ENCODE data around the gene SIRT1. TPM values are rescaled to one million over a fixed set of nuclear protein-coding genes. Genes with fewer than 3 reads are reported as not detected.
"Not testable (repeated sequence)": the region's sequence is repeated elsewhere in the genome, so short reads cannot be mapped to it uniquely, and the experiment has no call there.

Gene SIRT1
- 10 to 100 TPM; 20.7 to 23.4 TPM for total RNA-seq

DNA sequence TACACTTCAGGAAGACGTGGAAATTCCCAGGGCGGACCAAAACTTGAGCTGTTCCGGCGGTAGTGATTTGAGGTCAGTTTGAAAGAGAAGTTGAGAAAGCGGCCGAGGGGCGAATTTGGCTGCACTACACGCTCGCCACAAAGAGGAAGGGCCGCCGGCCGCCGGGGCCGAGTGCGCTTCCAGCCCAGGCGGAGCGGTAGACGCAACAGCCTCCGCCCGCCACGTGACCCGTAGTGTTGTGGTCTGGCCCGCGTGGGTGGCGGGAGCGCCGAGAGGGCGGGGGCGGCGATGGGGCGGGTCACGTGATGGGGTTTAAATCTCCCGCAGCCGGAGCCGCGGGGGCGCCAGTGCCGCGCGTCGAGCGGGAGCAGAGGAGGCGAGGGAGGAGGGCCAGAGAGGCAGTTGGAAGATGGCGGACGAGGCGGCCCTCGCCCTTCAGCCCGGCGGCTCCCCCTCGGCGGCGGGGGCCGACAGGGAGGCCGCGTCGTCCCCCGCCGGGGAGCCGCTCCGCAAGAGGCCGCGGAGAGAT, at the start of gene SIRT1:
Gene SIRT1 (plus strand): TSS at position 344 of the 529 bp plus-strand sequence. CDS start 66 bp downstream, at position 410.
- Mint-ChIP-seq H3K27ac (peak within 1 kb of the TSS; percentile 91), H3K36me3 (peaks cover 22% of the 10 kb centered on the region), H3K27me3 (no peaks in the 10 kb centered on the region), H3K4me1 (peaks cover 30% of the 10 kb centered on the region), H3K9me3 (ENCODE audit: low read depth) (no peaks in the 10 kb centered on the region), H3K4me3 (peak within 1 kb of the TSS; percentile 94)
- peak; percentile 82 for ATAC-seq
- DNase-seq: peak; percentile 93
- CTCF ChIA-PET: interaction anchor here (1.0 to 4.3 kb wide), 5 partner anchors 8 to 272 kb away, joined by 3 to 31 read pairs (median 5); no protein-coding TSS in a partner anchor

DNA sequence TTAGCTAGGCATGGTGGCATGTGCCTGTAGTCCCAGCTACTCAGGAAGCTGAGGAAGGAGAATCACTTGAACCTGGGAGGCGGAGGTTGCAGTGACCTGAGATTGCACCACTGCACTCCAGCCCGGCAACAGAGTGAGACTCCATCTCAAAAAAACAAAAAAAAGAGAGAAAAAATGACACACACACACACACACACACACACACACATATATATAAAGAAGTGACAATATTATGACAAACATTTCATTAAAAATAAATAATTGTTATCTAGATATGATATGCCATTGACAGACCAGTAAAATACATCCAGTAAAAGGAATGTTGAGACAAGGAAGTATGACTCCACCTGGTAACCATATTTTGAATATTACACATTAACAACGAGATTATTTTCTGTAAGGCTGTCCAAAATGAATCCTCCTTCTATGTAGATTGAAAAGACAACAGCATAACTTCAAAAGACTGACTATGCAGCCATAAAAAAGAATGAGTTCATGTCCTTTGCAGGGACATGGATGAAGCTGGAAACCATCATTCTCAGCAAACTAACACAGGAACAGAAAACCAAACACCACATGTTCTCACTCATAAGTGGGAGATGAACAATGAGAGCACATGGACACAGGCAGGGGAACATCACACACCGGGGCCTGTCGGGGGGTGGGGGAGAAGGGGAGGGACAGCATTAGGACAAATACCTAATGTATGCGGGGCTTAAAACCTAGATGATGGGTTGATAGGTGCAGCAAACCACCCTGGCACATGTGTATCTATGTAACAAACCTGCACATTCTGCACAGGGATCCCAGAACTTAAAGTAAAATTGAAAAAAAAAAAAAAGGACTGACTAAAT, 48.7 kb upstream of the SIRT1 start:
- H3K36me3 Mint-ChIP-seq; ATAC-seq; H3K9me3 Mint-ChIP-seq (ENCODE audit: low read depth); DNase-seq; H3K27me3 Mint-ChIP-seq: not testable (repeated sequence)
- peaks cover 20% of the 10 kb centered on the region for H3K4me1 Mint-ChIP-seq
- CTCF ChIA-PET: interaction anchor here (2.0 to 2.6 kb wide), 2 partner anchors 19 to 47 kb away, joined by 4 to 9 read pairs; no protein-coding TSS in a partner anchor
- peak overlapping the region; percentile 65 for H3K4me3 Mint-ChIP-seq
- peak overlapping the region; percentile 58 for H3K27ac Mint-ChIP-seq

DNA sequence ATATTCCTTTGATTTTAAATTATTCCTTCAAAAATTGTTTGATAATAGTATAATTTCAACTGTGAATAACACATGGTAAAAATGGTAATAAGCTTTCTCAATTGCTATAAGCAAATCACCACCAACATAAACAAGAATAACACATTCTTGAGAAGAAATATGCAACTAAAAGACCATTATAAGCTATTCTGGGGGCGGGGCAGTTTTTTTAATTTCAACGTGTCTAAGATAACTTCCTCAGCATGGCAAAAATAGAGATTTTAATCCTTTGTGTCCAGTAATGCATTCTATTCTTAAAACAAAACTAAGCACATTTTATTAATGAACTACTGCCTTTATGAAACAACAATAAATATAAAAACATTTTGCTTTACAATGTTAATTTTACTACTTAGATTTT, 48.0 kb upstream of the SIRT1 start:
- Mint-ChIP-seq H3K4me1 (peaks cover 20% of the 10 kb centered on the region), H3K9me3 (ENCODE audit: low read depth) (no peaks in the 10 kb centered on the region), H3K36me3 (peaks cover 5% of the 10 kb centered on the region), H3K27ac (no peak overlapping the region), H3K4me3 (no peak overlapping the region), H3K27me3 (no peaks in the 10 kb centered on the region)
- ATAC-seq (no peak), DNase-seq (no peak)
- CTCF ChIA-PET: interaction anchor here (2.5 to 2.6 kb wide), 2 partner anchors 18 to 48 kb away, joined by 8 to 9 read pairs; no protein-coding TSS in a partner anchor

DNA sequence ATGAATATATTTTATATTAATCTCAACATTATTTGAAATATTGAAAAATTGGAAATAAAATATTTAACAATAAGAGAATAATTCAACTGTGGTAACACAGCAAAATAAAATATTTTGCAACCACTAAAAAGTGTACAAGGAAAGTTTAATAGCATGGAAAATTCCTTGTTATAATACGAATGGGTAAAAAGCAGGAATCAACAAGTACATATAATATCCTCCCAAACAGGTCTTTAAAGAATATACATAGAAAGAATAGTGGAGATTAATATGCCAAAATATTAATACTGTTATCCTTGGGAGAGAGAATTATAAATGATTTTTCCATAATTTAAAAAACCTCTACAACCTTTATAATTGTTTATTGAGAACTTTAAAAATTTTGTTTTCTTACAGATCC, 47.5 kb upstream of the SIRT1 start:
- Mint-ChIP-seq H3K9me3 (ENCODE audit: low read depth) (no peaks in the 10 kb centered on the region), H3K4me1 (peaks cover 17% of the 10 kb centered on the region), H3K27me3 (no peaks in the 10 kb centered on the region), H3K36me3 (peaks cover 7% of the 10 kb centered on the region), H3K27ac (no peak overlapping the region), H3K4me3 (no peak overlapping the region)
- DNase-seq (no peak), ATAC-seq (no peak)
- CTCF ChIA-PET: interaction anchor here (1.2 to 2.6 kb wide), 4 partner anchors 13 to 48 kb away, joined by 3 to 9 read pairs (median 6); no protein-coding TSS in a partner anchor

DNA sequence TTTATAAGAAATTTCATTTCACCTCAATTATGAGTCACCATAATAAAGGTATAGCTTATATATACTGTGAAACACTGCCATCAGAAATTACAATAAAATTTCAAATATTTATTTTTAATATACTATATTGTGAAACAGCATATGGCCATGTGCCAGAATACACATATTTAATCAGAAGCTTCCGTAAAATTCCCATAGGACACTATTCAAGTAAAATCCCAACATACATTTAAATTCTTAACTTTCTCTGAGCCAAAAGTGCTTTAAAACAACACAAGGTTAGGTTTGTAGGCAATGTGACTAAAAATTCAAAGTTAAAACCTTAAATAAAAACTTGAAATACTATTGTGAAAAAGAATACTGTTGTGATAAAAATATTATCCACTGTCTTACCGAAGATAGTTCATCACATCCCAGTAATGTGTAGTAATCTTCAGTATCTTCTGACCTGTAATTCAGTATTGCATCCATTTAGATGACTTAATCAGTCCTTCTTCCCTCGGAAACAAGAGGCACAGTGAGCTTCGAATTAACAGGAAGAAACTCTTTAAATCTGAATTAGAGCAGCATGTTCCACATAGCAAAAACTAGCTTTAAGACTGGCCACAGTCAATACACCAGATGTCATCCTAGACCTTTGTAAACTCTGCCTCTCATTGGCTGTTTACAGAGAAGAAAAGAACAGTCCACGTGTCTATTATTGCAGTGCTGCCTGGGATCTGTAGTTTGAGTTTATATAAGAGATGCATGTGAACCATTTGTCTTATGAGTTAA, 46.7 kb upstream of the SIRT1 start, which contains the start of gene DNAJC12:
Gene DNAJC12 (minus strand): TSS at position 648 of the 774 bp plus-strand sequence. CDS start 177 bp downstream, at position 471.
- ATAC-seq (peak; percentile 99), DNase-seq (no peak)
- Mint-ChIP-seq H3K9me3 (ENCODE audit: low read depth) (no peaks in the 10 kb centered on the region), H3K4me1 (peaks cover 17% of the 10 kb centered on the region), H3K27me3 (no peaks in the 10 kb centered on the region), H3K4me3 (peak within 1 kb of the TSS; percentile 66), H3K36me3 (peaks cover 7% of the 10 kb centered on the region), H3K27ac (peak within 1 kb of the TSS; percentile 57)
- CTCF ChIA-PET: interaction anchor here (0.8 to 2.6 kb wide), 6 partner anchors 10 to 49 kb away, joined by 3 to 9 read pairs (median 4); no protein-coding TSS in a partner anchor

DNA sequence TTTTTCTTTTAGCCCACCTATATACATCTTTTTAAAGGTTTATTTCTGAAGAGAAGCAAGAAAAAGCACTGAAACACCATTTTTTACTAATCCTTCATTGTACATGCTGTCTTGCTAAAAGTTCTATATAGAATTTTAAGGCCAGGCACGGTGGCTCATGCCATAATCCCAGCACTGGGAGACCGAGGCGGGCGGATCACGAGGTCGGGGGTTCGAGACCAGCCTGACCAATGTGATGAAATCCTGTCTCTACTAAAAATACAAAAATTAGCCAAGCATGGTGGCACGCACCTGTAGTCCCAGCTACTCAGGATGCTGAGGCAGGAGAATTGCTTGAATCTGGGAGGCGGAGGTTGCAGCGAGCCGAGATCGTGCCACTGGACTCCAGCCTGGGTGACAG, 44.9 kb upstream of the SIRT1 start:
- H3K27me3 Mint-ChIP-seq; H3K27ac Mint-ChIP-seq; H3K36me3 Mint-ChIP-seq; H3K9me3 Mint-ChIP-seq (ENCODE audit: low read depth); ATAC-seq; H3K4me3 Mint-ChIP-seq; DNase-seq; CTCF ChIA-PET: not testable (repeated sequence)
- peaks cover 12% of the 10 kb centered on the region for H3K4me1 Mint-ChIP-seq

DNA sequence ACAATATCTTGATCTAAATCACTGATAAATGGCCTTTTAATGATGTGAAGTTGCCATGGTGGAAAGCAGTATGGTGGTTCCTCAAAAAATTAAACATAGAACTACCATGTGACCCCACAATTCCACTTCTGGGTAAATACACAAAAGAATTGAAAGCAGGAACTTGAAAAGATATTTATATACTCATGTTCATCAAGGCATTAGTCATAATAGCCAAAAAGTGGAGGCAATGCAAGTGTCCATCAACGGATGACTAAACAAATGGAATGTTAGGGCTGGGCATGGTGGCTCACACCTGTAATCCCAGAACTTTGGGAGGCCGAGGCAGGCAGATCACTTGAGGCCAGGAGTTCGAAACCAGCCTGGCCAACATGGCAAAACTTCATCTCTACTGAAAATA, 44.5 kb upstream of the SIRT1 start:
- H3K4me3 Mint-ChIP-seq: no peak overlapping the region
- DNase-seq: no peak
- CTCF ChIA-PET: no interaction called here
- H3K27me3 Mint-ChIP-seq: no peaks in the 10 kb centered on the region
- H3K36me3 Mint-ChIP-seq: peaks cover 7% of the 10 kb centered on the region
- H3K27ac Mint-ChIP-seq: no peak overlapping the region
- ATAC-seq: no peak
- peaks cover 12% of the 10 kb centered on the region for H3K4me1 Mint-ChIP-seq
- no peaks in the 10 kb centered on the region for H3K9me3 Mint-ChIP-seq (ENCODE audit: low read depth)

DNA sequence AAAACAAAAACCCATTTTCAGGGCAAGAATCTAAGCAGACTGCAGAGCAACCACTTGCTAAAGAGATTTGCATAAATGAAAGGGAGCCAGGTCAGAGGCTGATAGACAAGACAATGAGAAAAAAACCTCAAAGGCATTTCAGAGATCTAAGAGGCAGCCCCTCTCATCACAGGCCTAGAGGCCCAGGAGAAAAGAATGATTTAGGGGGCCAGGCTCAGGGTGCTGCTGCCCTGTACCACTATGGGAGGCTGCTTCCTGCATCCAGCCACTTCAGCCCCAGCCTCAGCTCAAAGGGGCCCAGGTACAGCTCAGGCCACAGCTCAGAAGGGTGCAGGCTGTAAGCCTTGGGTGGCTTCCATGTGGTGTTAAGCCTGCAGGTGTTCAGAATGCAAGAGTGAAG, 42.7 kb upstream of the SIRT1 start:
- Mint-ChIP-seq H3K27ac (no peak overlapping the region), H3K36me3 (peaks cover 7% of the 10 kb centered on the region), H3K9me3 (ENCODE audit: low read depth) (no peaks in the 10 kb centered on the region), H3K4me3 (no peak overlapping the region), H3K4me1 (peaks cover 7% of the 10 kb centered on the region), H3K27me3 (no peaks in the 10 kb centered on the region)
- CTCF ChIA-PET: no interaction called here
- ATAC-seq (no peak), DNase-seq (no peak)

DNA sequence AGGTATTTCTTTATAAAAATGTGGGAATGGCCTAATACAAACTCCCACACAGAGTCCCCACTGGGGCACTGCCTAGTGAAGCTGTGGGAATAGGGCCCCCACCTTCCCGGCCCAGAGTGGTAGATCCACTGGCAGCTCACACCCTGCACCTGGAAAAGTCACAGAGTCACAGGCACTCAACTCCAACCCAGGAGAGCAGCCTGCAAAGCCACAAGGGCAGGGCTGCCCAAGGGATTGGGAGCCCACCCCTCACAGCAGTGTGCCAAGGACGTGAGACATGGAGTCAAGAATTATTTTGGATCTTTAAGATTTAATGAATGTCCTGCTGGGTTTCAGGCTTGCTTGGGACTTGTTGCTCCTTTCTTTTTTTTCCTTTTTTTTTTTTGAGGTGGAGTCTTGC, 41.2 kb upstream of the SIRT1 start:
- Mint-ChIP-seq H3K27me3 (no peaks in the 10 kb centered on the region), H3K4me3 (no peak overlapping the region), H3K36me3 (peaks cover 7% of the 10 kb centered on the region), H3K27ac (no peak overlapping the region), H3K9me3 (ENCODE audit: low read depth) (no peaks in the 10 kb centered on the region), H3K4me1 (no peaks in the 10 kb centered on the region)
- no peak for DNase-seq
- CTCF ChIA-PET: interaction anchor here (0.7 kb wide), 1 partner anchor 55 kb away, joined by 3 read pairs; no protein-coding TSS in a partner anchor
- no peak for ATAC-seq

DNA sequence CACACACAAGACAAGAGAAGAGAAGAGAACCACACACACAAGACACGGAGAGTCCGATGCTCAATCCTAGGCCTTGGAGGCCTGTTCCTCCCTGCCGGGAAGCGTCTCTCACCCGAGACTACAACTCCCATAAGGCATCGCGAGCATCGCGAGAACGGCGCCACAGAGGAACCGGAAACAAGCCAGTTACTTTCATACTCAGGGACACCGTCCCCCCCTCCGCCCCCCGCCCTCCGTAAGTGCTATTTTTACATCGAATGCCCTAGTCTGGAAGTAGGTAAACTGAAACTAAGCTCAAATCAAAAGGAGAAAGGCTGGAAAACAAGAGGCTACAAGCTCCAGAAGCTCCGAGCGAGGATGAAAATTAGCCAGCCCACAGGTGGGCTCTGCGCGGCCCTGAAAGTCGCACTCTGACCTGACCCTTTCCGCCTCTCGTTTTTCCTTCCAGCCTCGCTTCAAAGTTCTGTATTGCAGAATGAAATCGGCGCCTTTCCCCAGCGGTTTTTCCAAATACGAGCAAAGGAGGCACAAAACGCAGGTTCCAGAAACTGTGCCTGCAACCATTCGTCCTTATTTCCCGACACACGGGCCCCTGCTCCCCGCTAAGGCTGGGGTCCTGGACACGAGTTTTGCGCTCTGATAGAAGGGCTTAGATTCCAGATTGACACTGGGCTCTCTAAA, 35.0 kb upstream of the SIRT1 start:
- peak overlapping the region; percentile 97 for H3K27ac Mint-ChIP-seq
- peaks cover 11% of the 10 kb centered on the region for H3K4me1 Mint-ChIP-seq
- CTCF ChIA-PET: interaction anchor here (1.1 to 4.2 kb wide), 5 partner anchors 12 to 69 kb away, joined by 3 to 22 read pairs (median 4); partner anchors contain the start of gene DNAJC12
- peak overlapping the region; percentile 91 for H3K4me3 Mint-ChIP-seq
- peaks cover 1% of the 10 kb centered on the region for H3K36me3 Mint-ChIP-seq
- peak; percentile 99 for ATAC-seq
- DNase-seq: peak; percentile 98
- H3K27me3 Mint-ChIP-seq: no peaks in the 10 kb centered on the region
- no peaks in the 10 kb centered on the region for H3K9me3 Mint-ChIP-seq (ENCODE audit: low read depth)

DNA sequence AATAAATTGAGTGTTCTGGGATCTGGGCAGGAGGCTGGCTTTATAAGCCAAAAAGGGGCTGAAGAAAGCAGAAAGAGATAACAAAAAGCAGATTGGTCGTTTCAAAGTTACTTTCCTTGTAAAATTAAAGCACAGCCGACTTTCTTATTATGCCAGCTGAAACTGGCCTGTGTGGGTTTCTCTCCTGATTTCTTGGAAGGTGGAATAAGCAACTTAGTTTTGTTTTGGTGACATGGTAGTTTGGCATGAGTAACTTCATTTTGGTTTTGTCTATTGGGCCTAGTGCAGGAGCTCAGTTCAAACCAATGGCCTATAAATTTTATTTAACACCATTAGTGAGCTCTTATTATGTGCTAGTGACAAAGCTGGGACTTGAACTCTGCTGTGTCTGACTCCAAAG, 33.3 kb upstream of the SIRT1 start:
- no peak for ATAC-seq
- Mint-ChIP-seq H3K27me3 (no peaks in the 10 kb centered on the region), H3K27ac (no peak overlapping the region), H3K4me3 (no peak overlapping the region), H3K36me3 (peaks cover 1% of the 10 kb centered on the region), H3K9me3 (ENCODE audit: low read depth) (no peaks in the 10 kb centered on the region), H3K4me1 (peaks cover 17% of the 10 kb centered on the region)
- CTCF ChIA-PET: interaction anchor here (0.9 to 1.8 kb wide), 4 partner anchors 63 to 451 kb away, joined by 3 to 7 read pairs (median 4); no protein-coding TSS in a partner anchor
- DNase-seq: no peak

DNA sequence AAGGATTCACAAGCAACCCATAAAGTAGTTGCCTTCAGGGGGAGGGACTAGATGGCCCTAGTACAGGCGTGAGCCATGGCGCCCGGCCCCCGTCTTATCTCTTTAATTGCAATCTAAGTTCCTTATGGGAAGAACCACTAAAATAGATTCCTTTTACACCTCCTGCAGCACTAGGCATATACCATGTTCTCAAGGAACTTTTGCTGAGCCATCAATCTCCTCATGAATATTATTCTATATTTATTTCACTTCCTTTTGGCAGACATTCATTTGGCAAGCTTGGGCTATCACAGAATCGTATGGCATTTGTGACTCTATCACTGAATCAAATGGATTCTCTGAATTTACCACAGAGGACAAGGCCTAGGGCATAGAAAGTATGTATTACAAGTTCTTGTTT, 31.7 kb upstream of the SIRT1 start:
- DNase-seq: no peak
- H3K4me1 Mint-ChIP-seq: peaks cover 17% of the 10 kb centered on the region
- no peak overlapping the region for H3K27ac Mint-ChIP-seq
- H3K36me3 Mint-ChIP-seq: peaks cover 1% of the 10 kb centered on the region
- no peak for ATAC-seq
- CTCF ChIA-PET: interaction anchor here (1.8 to 5.4 kb wide), 2 partner anchors 271 to 303 kb away, joined by 3 to 98 read pairs; no protein-coding TSS in a partner anchor
- H3K27me3 Mint-ChIP-seq: no peaks in the 10 kb centered on the region
- no peaks in the 10 kb centered on the region for H3K9me3 Mint-ChIP-seq (ENCODE audit: low read depth)
- no peak overlapping the region for H3K4me3 Mint-ChIP-seq
